Measurements from ENCODE around the gene PLA2G3. TPM values are rescaled to one million over a fixed set of nuclear protein-coding genes. Genes with fewer than 3 reads are reported as not detected.

Gene PLA2G3
- total RNA-seq, 1 experiment from 2014 or later = not detected

GRCh38 chr22:31096657-31097279, 43.5 kb downstream of the PLA2G3 start:
- peaks cover 13% of the 10 kb centered on the region for H3K36me3 Mint-ChIP-seq (ENCODE audit: insufficient read depth, unreplicated experiment)
- no peaks in the 10 kb centered on the region for H3K27me3 Mint-ChIP-seq (ENCODE audit: insufficient read depth, unreplicated experiment)
- no peaks in the 10 kb centered on the region for H3K4me1 ChIP-seq
- intact Hi-C loops (cut with micrococcal nuclease; ENCODE audit: unreplicated experiment) = no loop called here
- H3K9me3 Mint-ChIP-seq (ENCODE audit: unreplicated experiment) = no peaks in the 10 kb centered on the region
- CTCF ChIA-PET = no interaction called here
- DNase-seq = no peak
- no peaks in the 10 kb centered on the region for H3K27me3 ChIP-seq (replicated peaks; ENCODE audit: control insufficient read depth, insufficient read depth, low read length)
- no peaks in the 10 kb centered on the region for H3K9me3 ChIP-seq
- no peak overlapping the region for H3K4me3 ChIP-seq (ENCODE audit: low read depth, low read length)
- no peak overlapping the region for H3K27ac Mint-ChIP-seq (ENCODE audit: unreplicated experiment)
- H3K4me1 Mint-ChIP-seq (ENCODE audit: low read depth, unreplicated experiment) = no peaks in the 10 kb centered on the region
- H3K36me3 ChIP-seq (ENCODE audit: control insufficient read depth, insufficient read depth, low read length) = no peaks in the 10 kb centered on the region; the same call in none of the 2 replicates
- POLR2A ChIA-PET = interaction anchor here (1.3 kb wide), 1 partner anchor 16 kb away, joined by 3 read pairs; the partner anchor contains the start of gene SMTN
- BruUV-seq (replicated peaks) = no TSS peak
- no peak overlapping the region for H3K4me3 Mint-ChIP-seq (ENCODE audit: unreplicated experiment)
- no peak for TF ChIP-seq CTCF (IDR thresholded peaks at IDR 0.05; ENCODE audit: insufficient read depth in 1 of 2, low read depth in 1 of 2, low read length in 1 of 2, severe bottlenecking in 1 of 2, unreplicated experiment in 1 of 2)

- Histone ChIP-seq H3K9me3 (no peaks in the 10 kb centered on the region), H3K4me3 (ENCODE audit: low read depth, low read length) (no peak overlapping the region), H3K36me3 (ENCODE audit: control insufficient read depth, insufficient read depth, low read length) (no peaks in the 10 kb centered on the region; the same call in none of the 2 replicates), H3K27me3 (replicated peaks; ENCODE audit: control insufficient read depth, insufficient read depth, low read length) (no peaks in the 10 kb centered on the region), H3K4me1 (no peaks in the 10 kb centered on the region)
- no peaks in the 10 kb centered on the region for H3K4me1 Mint-ChIP-seq (ENCODE audit: low read depth, unreplicated experiment)
- H3K4me3 Mint-ChIP-seq (ENCODE audit: unreplicated experiment) = no peak overlapping the region
- BruUV-seq (replicated peaks) = no TSS peak
- no peak for DNase-seq
- POLR2A ChIA-PET = interaction anchor here (1.0 to 1.3 kb wide), 2 partner anchors 15 to 32 kb away, joined by 3 read pairs; partner anchors contain the start of gene SMTN
- TF ChIP-seq CTCF (IDR thresholded peaks at IDR 0.05; ENCODE audit: insufficient read depth in 1 of 2, low read depth in 1 of 2, low read length in 1 of 2, severe bottlenecking in 1 of 2, unreplicated experiment in 1 of 2) = no peak
- H3K9me3 Mint-ChIP-seq (ENCODE audit: unreplicated experiment) = no peaks in the 10 kb centered on the region
- intact Hi-C loops (cut with micrococcal nuclease; ENCODE audit: unreplicated experiment) = no loop called here
- peaks cover 13% of the 10 kb centered on the region for H3K36me3 Mint-ChIP-seq (ENCODE audit: insufficient read depth, unreplicated experiment)
- CTCF ChIA-PET = no interaction called here
- H3K27me3 Mint-ChIP-seq (ENCODE audit: insufficient read depth, unreplicated experiment) = no peaks in the 10 kb centered on the region
- H3K27ac Mint-ChIP-seq (ENCODE audit: unreplicated experiment) = no peak overlapping the region
Observed at GRCh38 chr22:31095637-31096249, 44.6 kb downstream of the PLA2G3 start.

GRCh38 chr22:31094741-31095140, 45.6 kb downstream of the PLA2G3 start:
- Mint-ChIP-seq H3K9me3 (ENCODE audit: unreplicated experiment) (no peaks in the 10 kb centered on the region), H3K4me1 (ENCODE audit: low read depth, unreplicated experiment) (no peaks in the 10 kb centered on the region), H3K36me3 (ENCODE audit: insufficient read depth, unreplicated experiment) (peaks cover 13% of the 10 kb centered on the region), H3K4me3 (ENCODE audit: unreplicated experiment) (no peak overlapping the region), H3K27ac (ENCODE audit: unreplicated experiment) (no peak overlapping the region), H3K27me3 (ENCODE audit: insufficient read depth, unreplicated experiment) (no peaks in the 10 kb centered on the region)
- Histone ChIP-seq H3K27me3 (replicated peaks; ENCODE audit: control insufficient read depth, insufficient read depth, low read length) (no peaks in the 10 kb centered on the region), H3K9me3 (no peaks in the 10 kb centered on the region), H3K36me3 (ENCODE audit: control insufficient read depth, insufficient read depth, low read length) (no peaks in the 10 kb centered on the region; the same call in none of the 2 replicates), H3K4me1 (no peaks in the 10 kb centered on the region), H3K4me3 (ENCODE audit: low read depth, low read length) (no peak overlapping the region)
- ChIA-PET POLR2A (interaction anchor here (0.6 kb wide), 1 partner anchor 13 kb away, joined by 4 read pairs; no protein-coding TSS in a partner anchor), CTCF (no interaction called here)
- DNase-seq = no peak
- no TSS peak for BruUV-seq (replicated peaks)
- intact Hi-C loops (cut with micrococcal nuclease; ENCODE audit: unreplicated experiment) = no loop called here
- no peak for TF ChIP-seq CTCF (IDR thresholded peaks at IDR 0.05; ENCODE audit: insufficient read depth in 1 of 2, low read depth in 1 of 2, low read length in 1 of 2, severe bottlenecking in 1 of 2, unreplicated experiment in 1 of 2)

Data from Caco-2 (cell line).